ENCODE data around the gene RERGL.

The RERGL gene

DNA sequence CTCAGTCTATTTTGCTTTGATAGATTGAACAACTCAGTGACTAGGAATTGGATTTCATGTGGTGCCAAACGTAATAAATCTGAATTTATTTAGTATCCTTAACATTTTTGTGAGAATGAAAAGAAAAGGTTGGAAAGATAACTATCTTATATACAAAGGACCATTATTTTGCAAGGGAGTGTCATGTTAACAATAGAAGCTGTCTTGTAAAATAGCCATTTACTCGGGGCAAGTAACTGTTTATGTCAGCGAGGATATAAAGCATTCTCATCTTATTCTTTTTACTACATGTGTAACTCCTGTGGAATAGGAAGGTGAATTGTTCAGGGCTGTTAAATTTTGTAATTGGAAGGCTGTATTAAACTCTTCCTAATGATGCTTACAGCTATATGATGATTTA is 5.9 kb downstream of the RERGL start:
- Histone ChIP-seq H3K36me3 (ENCODE audit: control insufficient read depth, insufficient read depth, low read length) (no peaks in the 10 kb centered on the region), H3K4me2 (ENCODE audit: low read length) (no peak overlapping the region), H3K4me1 (no peaks in the 10 kb centered on the region), H3K9me3 (ENCODE audit: control insufficient read depth, low read length) (no peaks in the 10 kb centered on the region), H3K27ac (no peak overlapping the region), H3K79me2 (no peaks in the 10 kb centered on the region), H3K27me3 (ENCODE audit: control insufficient read depth, insufficient read depth, low read length) (no peaks in the 10 kb centered on the region), H2AFZ (no peak overlapping the region), H3K9ac (no peak overlapping the region), H3K4me3 (ENCODE audit: low read depth, low read length) (no peak overlapping the region)
- TF ChIP-seq, protein P1, sequence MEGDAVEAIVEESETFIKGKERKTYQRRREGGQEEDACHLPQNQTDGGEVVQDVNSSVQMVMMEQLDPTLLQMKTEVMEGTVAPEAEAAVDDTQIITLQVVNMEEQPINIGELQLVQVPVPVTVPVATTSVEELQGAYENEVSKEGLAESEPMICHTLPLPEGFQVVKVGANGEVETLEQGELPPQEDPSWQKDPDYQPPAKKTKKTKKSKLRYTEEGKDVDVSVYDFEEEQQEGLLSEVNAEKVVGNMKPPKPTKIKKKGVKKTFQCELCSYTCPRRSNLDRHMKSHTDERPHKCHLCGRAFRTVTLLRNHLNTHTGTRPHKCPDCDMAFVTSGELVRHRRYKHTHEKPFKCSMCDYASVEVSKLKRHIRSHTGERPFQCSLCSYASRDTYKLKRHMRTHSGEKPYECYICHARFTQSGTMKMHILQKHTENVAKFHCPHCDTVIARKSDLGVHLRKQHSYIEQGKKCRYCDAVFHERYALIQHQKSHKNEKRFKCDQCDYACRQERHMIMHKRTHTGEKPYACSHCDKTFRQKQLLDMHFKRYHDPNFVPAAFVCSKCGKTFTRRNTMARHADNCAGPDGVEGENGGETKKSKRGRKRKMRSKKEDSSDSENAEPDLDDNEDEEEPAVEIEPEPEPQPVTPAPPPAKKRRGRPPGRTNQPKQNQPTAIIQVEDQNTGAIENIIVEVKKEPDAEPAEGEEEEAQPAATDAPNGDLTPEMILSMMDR (IDR thresholded peaks at IDR 0.05): no peak

GRCh38 chr12:18079541-18080246 is 10.3 kb downstream of the RERGL start:
- H3K4me1 ChIP-seq: no peaks in the 10 kb centered on the region
- no peaks in the 10 kb centered on the region for H3K36me3 ChIP-seq (ENCODE audit: control insufficient read depth, insufficient read depth, low read length)
- H3K79me2 ChIP-seq: no peaks in the 10 kb centered on the region
- H2AFZ ChIP-seq: no peak overlapping the region
- no peak overlapping the region for H3K4me2 ChIP-seq (ENCODE audit: low read length)
- no peak overlapping the region for H3K4me3 ChIP-seq (ENCODE audit: low read depth, low read length)
- H3K27me3 ChIP-seq (ENCODE audit: control insufficient read depth, insufficient read depth, low read length): no peaks in the 10 kb centered on the region
- no peaks in the 10 kb centered on the region for H3K9me3 ChIP-seq (ENCODE audit: control insufficient read depth, low read length)
- no peak overlapping the region for H3K9ac ChIP-seq
- H3K27ac ChIP-seq: no peak overlapping the region
- TF ChIP-seq, protein P1 (IDR thresholded peaks at IDR 0.05): no peak

DNA sequence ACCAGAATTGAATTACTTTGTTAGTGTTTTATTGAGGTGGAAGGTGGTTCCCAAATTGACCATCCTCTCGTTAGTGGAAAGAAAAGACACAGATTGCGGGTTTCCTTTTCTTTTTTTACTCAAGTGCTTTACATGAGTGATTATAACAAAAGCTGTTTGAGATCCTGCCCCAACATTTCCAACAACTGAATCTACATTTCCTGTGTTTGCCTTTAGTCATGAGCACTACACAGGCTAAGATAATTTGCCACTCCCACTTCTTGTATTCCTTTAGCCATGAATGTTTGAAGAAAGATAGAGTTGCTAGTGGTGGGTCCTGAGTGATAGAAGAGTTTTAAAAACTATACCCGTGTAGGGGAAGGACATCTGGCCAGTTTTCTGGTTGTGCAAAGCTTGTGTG is 16.0 kb downstream of the RERGL start:
- Histone ChIP-seq H3K4me3 (ENCODE audit: low read depth, low read length) (no peak overlapping the region), H3K9ac (no peak overlapping the region)

GRCh38 chr12:18072723-18073122 is 17.3 kb downstream of the RERGL start:
- Histone ChIP-seq H3K79me2 (no peaks in the 10 kb centered on the region), H3K4me1 (no peaks in the 10 kb centered on the region), H3K27ac (no peak overlapping the region), H3K27me3 (ENCODE audit: control insufficient read depth, insufficient read depth, low read length) (no peaks in the 10 kb centered on the region), H3K36me3 (ENCODE audit: control insufficient read depth, insufficient read depth, low read length) (no peaks in the 10 kb centered on the region), H3K4me2 (ENCODE audit: low read length) (no peak overlapping the region), H3K4me3 (ENCODE audit: low read depth, low read length) (no peak overlapping the region), H3K9me3 (ENCODE audit: control insufficient read depth, low read length) (no peaks in the 10 kb centered on the region), H3K9ac (no peak overlapping the region), H2AFZ (no peak overlapping the region)
- TF ChIP-seq, protein P1 (IDR thresholded peaks at IDR 0.05): no peak

More for the DNA sequence above, 16.0 kb downstream of the RERGL start:
- TF ChIP-seq, protein P1 (IDR thresholded peaks at IDR 0.05): no peak
- Histone ChIP-seq H3K9me3 (ENCODE audit: control insufficient read depth, low read length) (no peaks in the 10 kb centered on the region), H2AFZ (no peak overlapping the region), H3K4me2 (ENCODE audit: low read length) (no peak overlapping the region), H3K27ac (no peak overlapping the region), H3K4me1 (no peaks in the 10 kb centered on the region), H3K36me3 (ENCODE audit: control insufficient read depth, insufficient read depth, low read length) (no peaks in the 10 kb centered on the region), H3K79me2 (no peaks in the 10 kb centered on the region), H3K27me3 (ENCODE audit: control insufficient read depth, insufficient read depth, low read length) (no peaks in the 10 kb centered on the region)

DNA sequence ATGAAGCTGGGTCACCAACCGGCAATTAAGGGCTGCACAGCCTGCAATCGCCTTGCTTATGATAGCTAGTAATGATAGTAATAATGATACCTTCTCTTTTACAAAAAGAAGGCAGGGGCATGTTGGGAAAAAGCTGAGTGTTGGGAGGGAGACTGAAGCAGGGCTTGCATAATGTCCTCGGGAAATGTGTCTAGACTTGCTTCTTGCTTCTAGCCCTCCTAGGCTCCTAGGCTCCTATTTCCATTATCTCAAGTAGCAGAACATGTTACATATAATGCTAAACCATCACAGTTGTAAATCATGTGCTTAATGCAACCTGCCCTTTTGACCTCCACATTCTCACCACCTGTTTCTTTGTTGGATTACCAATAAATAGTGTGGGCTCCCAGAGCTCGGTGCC is 18.7 kb downstream of the RERGL start:
- no peaks in the 10 kb centered on the region for H3K79me2 ChIP-seq
- no peak overlapping the region for H3K4me3 ChIP-seq (ENCODE audit: low read depth, low read length)
- H3K36me3 ChIP-seq (ENCODE audit: control insufficient read depth, insufficient read depth, low read length): no peaks in the 10 kb centered on the region
- H3K4me1 ChIP-seq: no peaks in the 10 kb centered on the region
- no peaks in the 10 kb centered on the region for H3K9me3 ChIP-seq (ENCODE audit: control insufficient read depth, low read length)
- TF ChIP-seq, protein P1 (IDR thresholded peaks at IDR 0.05): no peak
- no peak overlapping the region for H3K4me2 ChIP-seq (ENCODE audit: low read length)
- H3K9ac ChIP-seq: no peak overlapping the region
- no peak overlapping the region for H3K27ac ChIP-seq
- no peak overlapping the region for H2AFZ ChIP-seq
- no peaks in the 10 kb centered on the region for H3K27me3 ChIP-seq (ENCODE audit: control insufficient read depth, insufficient read depth, low read length)
